ENCODE results near the gene MYOD1. TPM values are rescaled to one million over a fixed set of nuclear protein-coding genes. Genes with fewer than 3 reads are reported as not detected.

MYOD1 gene
- total RNA-seq, 1 donor from 2014 or later: not detected

DNA sequence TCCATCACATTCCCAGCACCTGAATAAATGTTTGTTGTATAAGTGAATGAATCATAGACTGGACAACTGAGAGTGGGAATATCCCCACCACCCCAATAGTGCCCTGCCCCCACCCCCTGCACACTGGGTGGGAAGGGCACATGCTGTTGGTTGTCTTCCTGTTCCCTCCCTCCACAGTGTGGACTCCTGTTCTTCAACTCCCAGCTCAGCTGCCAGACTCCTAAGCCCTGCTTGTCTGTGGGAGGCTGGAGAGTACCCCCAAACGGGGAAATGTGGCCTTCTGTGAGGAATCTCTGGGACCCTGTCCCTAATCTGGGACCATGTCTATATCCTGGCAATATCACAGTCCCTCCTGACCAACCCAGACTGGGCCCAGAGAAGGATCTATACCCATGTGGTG lies 5.5 kb upstream of the MYOD1 start:
- TF ChIP-seq, protein P1, sequence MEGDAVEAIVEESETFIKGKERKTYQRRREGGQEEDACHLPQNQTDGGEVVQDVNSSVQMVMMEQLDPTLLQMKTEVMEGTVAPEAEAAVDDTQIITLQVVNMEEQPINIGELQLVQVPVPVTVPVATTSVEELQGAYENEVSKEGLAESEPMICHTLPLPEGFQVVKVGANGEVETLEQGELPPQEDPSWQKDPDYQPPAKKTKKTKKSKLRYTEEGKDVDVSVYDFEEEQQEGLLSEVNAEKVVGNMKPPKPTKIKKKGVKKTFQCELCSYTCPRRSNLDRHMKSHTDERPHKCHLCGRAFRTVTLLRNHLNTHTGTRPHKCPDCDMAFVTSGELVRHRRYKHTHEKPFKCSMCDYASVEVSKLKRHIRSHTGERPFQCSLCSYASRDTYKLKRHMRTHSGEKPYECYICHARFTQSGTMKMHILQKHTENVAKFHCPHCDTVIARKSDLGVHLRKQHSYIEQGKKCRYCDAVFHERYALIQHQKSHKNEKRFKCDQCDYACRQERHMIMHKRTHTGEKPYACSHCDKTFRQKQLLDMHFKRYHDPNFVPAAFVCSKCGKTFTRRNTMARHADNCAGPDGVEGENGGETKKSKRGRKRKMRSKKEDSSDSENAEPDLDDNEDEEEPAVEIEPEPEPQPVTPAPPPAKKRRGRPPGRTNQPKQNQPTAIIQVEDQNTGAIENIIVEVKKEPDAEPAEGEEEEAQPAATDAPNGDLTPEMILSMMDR (IDR thresholded peaks at IDR 0.05; ENCODE audit: unreplicated experiment): no peak
- Mint-ChIP-seq H3K36me3 (ENCODE audit: low read depth, unreplicated experiment) (no peaks in the 10 kb centered on the region), H3K4me3 (ENCODE audit: unreplicated experiment) (no peak overlapping the region), H3K27ac (ENCODE audit: unreplicated experiment) (no peak overlapping the region), H3K4me1 (ENCODE audit: unreplicated experiment) (no peaks in the 10 kb centered on the region), H3K9me3 (ENCODE audit: unreplicated experiment) (no peaks in the 10 kb centered on the region), H3K27me3 (ENCODE audit: unreplicated experiment) (peaks cover 8% of the 10 kb centered on the region)
- no peak for DNase-seq (ENCODE audit: low spot score)

DNA sequence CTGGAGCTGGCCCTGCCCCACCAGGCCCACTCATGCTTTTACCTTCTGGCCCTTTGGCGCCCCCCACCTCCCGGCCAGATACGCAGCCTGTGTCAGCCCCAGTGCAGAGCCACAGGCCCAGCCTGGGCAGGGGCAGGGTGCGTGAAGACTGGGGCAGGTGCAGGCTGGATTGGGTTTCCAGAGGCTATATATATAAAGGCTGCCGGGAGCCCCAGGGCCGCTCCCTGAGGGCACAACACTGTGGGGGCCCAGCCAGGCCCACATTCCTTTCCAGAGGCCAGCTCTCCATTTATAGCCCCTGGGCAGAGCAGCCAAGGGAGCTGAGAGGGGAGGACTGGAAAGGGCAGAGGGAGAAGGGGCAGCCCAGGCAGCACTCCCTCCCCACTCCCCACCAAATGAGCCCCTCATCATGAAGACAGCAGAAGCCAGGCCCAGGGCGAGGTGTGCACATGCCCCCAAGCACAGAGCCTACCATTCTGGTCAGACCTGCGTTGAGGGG lies 5.0 kb upstream of the MYOD1 start:
- H3K9me3 Mint-ChIP-seq (ENCODE audit: unreplicated experiment): no peaks in the 10 kb centered on the region
- H3K4me3 Mint-ChIP-seq (ENCODE audit: unreplicated experiment): no peak overlapping the region
- H3K27me3 Mint-ChIP-seq (ENCODE audit: unreplicated experiment): peaks cover 11% of the 10 kb centered on the region
- no peak for DNase-seq (ENCODE audit: low spot score)
- H3K4me1 Mint-ChIP-seq (ENCODE audit: unreplicated experiment): no peaks in the 10 kb centered on the region
- no peaks in the 10 kb centered on the region for H3K36me3 Mint-ChIP-seq (ENCODE audit: low read depth, unreplicated experiment)
- H3K27ac Mint-ChIP-seq (ENCODE audit: unreplicated experiment): no peak overlapping the region
- TF ChIP-seq, protein P1 (IDR thresholded peaks at IDR 0.05; ENCODE audit: unreplicated experiment): no peak

DNA sequence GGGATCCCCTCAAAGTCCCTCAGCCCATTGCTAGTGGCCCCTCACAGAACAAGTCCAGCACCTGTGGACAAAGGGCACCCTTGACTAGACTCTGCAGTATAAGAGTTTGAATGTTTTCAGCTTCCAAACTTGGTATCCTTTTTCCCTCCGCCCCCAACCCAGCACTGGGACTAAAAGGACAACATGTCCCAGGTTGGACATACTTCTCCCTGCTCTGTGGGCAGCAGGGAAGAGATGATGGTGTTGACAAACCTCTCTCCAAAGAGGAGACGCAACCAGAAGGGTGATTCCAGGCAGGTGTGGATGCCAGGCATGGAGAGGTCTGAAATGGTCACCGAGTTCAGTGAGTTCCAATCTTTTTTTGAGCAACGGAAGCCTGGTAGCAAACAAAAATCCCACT lies 4.5 kb upstream of the MYOD1 start:
- H3K9me3 Mint-ChIP-seq (ENCODE audit: unreplicated experiment): no peaks in the 10 kb centered on the region
- no peak overlapping the region for H3K4me3 Mint-ChIP-seq (ENCODE audit: unreplicated experiment)
- no peaks in the 10 kb centered on the region for H3K36me3 Mint-ChIP-seq (ENCODE audit: low read depth, unreplicated experiment)
- peaks cover 11% of the 10 kb centered on the region for H3K27me3 Mint-ChIP-seq (ENCODE audit: unreplicated experiment)
- H3K27ac Mint-ChIP-seq (ENCODE audit: unreplicated experiment): no peak overlapping the region
- TF ChIP-seq, protein P1 (IDR thresholded peaks at IDR 0.05; ENCODE audit: unreplicated experiment): no peak
- DNase-seq (ENCODE audit: low spot score): no peak
- H3K4me1 Mint-ChIP-seq (ENCODE audit: unreplicated experiment): no peaks in the 10 kb centered on the region

DNA sequence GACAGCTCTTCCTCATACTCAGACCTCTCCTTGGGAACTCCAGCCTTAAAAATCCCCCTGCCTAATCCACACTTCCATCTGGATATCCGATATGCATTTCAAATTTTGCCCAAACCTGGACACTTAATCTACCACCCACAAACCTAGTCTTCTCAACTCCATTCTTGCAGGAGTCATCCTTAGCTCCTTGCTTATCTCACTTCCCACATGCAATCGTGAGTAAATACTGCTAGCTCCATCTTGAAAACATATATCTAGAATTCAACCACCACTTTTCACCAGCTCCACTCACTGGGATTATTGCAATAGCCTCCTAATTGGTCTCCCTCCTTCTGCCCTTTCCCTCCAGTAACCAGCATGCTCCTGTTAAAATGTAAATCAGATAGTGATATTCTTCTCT lies 2.6 kb upstream of the MYOD1 start:
- no peak overlapping the region for H3K4me3 Mint-ChIP-seq (ENCODE audit: unreplicated experiment)
- no peaks in the 10 kb centered on the region for H3K36me3 Mint-ChIP-seq (ENCODE audit: low read depth, unreplicated experiment)
- H3K4me1 Mint-ChIP-seq (ENCODE audit: unreplicated experiment): no peaks in the 10 kb centered on the region
- H3K9me3 Mint-ChIP-seq (ENCODE audit: unreplicated experiment): no peaks in the 10 kb centered on the region
- TF ChIP-seq, protein P1 (IDR thresholded peaks at IDR 0.05; ENCODE audit: unreplicated experiment): no peak
- DNase-seq (ENCODE audit: low spot score): no peak
- H3K27ac Mint-ChIP-seq (ENCODE audit: unreplicated experiment): no peak overlapping the region
- H3K27me3 Mint-ChIP-seq (ENCODE audit: unreplicated experiment): peaks cover 11% of the 10 kb centered on the region

DNA sequence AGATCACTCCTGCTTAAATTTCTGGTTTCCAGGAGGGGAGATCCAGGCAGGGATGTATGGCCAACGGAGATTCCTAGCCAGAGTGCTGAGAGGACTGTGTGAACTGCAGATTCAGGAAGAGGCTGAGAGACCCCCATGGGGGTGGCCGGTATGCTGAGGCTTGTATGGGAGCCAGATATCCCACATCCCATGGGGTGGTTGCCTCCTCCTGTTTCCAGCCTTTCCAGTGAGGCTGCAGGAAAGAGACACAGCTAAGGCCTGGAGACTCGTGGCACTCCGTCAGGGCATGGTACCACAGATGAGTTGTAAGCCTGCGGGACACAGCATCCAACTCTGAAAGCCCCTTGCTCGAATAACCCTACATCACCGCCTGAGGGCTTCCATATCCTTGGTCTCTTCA lies 1.4 kb upstream of the MYOD1 start:
- Mint-ChIP-seq H3K4me1 (ENCODE audit: unreplicated experiment) (no peaks in the 10 kb centered on the region), H3K27me3 (ENCODE audit: unreplicated experiment) (peaks cover 12% of the 10 kb centered on the region), H3K27ac (ENCODE audit: unreplicated experiment) (no peak overlapping the region), H3K4me3 (ENCODE audit: unreplicated experiment) (no peak overlapping the region), H3K9me3 (ENCODE audit: unreplicated experiment) (no peaks in the 10 kb centered on the region), H3K36me3 (ENCODE audit: low read depth, unreplicated experiment) (no peaks in the 10 kb centered on the region)
- no peak for DNase-seq (ENCODE audit: low spot score)
- TF ChIP-seq, protein P1 (IDR thresholded peaks at IDR 0.05; ENCODE audit: unreplicated experiment): no peak

Data from endothelial cell (in vitro differentiated cells).